GM12892 (cell line): ENCODE data around the gene DUSP10.

ENCODE experiments used
- POLR2A ChIP-seq: IDR thresholded peaks from 2 replicates; pipeline ENCODE4 v1.6.1; 2011; ENCODE audit warnings: low read depth, low read length, control low read depth
- POLR2AphosphoS5 ChIP-seq: IDR thresholded peaks from 2 replicates; pipeline ENCODE4 v1.6.1; 2011; ENCODE audit warnings: low read depth, low read length, control low read depth
- TAF1 ChIP-seq: IDR thresholded peaks from 2 replicates; pipeline ENCODE4 v1.6.1; 2011; ENCODE audit warnings: low read depth, mild to moderate bottlenecking, control low read depth, low read length, borderline replicate concordance

DNA sequence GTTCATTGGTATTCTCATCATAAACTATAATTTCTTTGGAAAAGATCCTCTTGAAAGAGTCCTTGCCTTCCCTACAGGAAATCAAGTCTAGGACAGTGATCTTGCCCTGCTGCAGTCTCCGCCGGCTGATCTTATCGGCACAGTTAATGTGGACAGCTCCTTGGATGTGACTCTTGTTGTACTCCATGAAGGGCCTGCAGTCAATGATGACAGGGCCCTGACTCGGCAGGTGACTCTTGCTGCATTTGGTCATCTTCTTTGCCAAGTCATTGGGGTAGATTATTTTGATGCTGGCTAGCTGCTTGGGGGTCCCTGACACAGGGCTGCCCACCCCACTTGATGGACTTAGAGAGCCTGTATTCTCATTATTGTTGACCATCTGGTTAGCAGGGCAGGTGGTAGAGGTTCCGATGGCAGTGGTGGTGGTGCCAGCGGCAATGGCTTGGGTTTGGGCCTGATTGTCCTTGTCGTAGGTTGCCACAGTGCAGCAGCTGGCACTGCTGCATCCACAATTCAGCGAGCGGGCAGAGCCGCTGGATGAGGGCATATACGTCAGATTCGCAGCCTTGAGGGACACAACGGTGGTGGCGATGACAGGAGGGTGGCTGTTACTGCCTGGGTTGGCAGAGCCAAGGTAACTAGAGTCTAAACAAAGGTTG is 2.7 kb downstream of the DUSP10 start:
- TF ChIP-seq POLR2A (no peak), TAF1 (no peak), POLR2AphosphoS5 (no peak)
